Astrocyte of the hippocampus (primary cell): Measurements from ENCODE around the gene NUCKS1.
A peak's percentile ranks its signal among the peaks of the same experiment; 100 is the strongest.
"Not testable (repeated sequence)": the region's sequence is repeated elsewhere in the genome, so short reads cannot be mapped to it uniquely, and the experiment has no call there.

Experiments
- DNase-seq: peaks from one replicate; pipeline ENCODE4 v3.0.0; 2011; ENCODE audit warnings: low read depth, low spot score

NUCKS1 gene

GRCh38 chr1:205729945-205730610 is 19.9 kb downstream of the NUCKS1 start:
- DNase-seq: no peak

DNA sequence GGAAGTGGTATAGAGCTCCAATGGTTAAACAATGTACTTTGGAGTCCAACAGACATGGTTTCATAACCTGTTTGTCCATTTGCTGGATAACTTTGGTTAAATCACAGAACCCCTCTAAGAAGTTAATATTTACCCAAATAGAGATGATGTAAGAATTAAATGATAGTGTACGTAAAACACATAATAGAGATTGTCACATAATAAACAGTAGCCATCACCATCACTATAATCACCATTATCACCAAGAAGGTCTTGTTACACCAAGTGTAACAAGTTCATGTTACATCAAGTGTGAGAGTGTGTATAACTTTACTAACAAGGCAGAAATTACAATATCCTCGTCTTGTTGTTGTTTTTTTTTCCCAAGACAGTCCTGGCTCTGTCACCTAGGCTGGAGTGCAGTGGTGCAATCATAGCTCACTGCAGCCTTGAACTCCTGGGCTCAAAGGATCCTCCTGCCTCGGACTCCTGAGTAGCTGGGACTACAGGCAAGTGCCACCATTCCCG is 23.3 kb downstream of the NUCKS1 start:
- DNase-seq: no peak

DNA sequence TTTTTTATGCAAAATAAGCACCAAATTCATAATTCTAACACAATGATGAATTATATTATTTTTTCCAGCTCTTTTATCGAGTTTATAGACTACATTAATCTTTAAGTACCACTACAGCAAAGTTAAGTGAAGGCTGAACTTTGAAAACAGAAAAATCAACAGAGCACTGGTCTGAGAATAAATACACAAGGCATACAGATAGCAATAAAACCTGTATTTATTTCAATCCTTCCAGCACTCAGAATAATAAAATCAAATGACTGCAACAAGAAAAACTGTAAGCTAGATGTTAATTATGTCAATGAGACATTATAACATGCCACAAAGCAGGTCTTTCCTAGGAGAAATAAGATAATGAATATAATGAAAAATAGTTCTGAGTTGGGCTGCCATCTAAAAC is 24.5 kb downstream of the NUCKS1 start:
- DNase-seq: no peak

- DNase-seq: not testable (repeated sequence)
These were observed 29.2 kb downstream of the NUCKS1 start for GRCh38 chr1:205720740-205721139.

GRCh38 chr1:205719762-205720161 is 30.2 kb downstream of the NUCKS1 start:
- DNase-seq: no peak

DNA sequence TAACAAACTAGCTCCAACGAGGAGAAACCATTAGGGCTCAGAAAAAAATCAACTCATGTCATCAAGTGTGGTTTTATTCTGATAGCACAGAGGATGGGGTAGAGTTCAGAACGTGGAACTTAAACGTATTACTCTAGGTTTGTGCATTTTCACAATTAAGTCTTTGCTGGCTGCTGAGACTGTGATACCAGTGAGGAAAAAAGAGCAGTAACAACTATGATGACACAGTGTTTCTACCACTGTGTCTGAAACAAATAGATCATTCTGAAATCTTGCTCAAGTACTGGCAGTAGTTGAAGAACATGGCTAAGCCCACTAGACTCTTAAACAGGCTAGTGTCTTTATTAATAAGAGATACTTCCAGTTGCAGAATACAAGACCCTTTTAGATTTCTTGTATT is 31.0 kb downstream of the NUCKS1 start:
- DNase-seq: no peak

DNA sequence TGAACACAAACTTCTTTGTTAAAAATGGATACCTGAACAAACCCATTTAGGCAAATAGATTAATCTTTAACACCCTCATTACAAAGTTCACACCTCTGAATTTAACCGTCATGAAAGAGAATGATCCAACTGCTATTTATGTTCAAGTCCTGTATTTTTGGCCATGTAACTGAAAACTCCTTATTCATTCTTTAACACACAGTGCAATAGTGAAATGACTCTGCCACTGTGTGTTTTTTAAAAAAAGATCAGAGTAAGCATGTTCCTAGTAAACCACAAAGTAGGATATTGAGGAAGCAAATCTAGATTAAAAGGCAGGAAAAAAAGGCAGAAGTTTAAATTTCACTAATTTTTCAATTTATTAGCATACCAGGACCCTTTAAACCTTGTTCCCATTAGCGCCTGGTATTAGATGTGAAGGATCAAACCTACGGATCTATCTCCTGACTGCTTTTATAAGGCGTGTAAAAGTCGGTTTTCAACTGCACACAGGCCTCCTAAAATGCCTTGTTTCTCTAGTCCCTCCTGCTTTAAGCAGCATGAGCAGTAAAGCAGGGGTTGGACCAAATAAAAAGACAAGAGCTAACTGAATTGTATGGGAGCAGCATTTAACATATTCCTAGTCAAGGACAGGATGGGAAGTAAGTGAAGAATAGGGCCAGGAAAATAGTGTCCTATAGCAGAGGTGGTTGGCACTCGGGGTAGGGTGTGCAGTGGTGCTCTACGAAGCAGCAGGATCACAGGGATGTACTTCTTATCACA is 33.4 kb downstream of the NUCKS1 start:
- DNase-seq: no peak

GRCh38 chr1:205715628-205716027 is 34.4 kb downstream of the NUCKS1 start:
- no peak for DNase-seq

GRCh38 chr1:205714906-205715246 is 35.1 kb downstream of the NUCKS1 start:
- no peak for DNase-seq

- peak; percentile 31 for DNase-seq
These were observed 35.6 kb downstream of the NUCKS1 start for GRCh38 chr1:205714190-205714905.

DNA sequence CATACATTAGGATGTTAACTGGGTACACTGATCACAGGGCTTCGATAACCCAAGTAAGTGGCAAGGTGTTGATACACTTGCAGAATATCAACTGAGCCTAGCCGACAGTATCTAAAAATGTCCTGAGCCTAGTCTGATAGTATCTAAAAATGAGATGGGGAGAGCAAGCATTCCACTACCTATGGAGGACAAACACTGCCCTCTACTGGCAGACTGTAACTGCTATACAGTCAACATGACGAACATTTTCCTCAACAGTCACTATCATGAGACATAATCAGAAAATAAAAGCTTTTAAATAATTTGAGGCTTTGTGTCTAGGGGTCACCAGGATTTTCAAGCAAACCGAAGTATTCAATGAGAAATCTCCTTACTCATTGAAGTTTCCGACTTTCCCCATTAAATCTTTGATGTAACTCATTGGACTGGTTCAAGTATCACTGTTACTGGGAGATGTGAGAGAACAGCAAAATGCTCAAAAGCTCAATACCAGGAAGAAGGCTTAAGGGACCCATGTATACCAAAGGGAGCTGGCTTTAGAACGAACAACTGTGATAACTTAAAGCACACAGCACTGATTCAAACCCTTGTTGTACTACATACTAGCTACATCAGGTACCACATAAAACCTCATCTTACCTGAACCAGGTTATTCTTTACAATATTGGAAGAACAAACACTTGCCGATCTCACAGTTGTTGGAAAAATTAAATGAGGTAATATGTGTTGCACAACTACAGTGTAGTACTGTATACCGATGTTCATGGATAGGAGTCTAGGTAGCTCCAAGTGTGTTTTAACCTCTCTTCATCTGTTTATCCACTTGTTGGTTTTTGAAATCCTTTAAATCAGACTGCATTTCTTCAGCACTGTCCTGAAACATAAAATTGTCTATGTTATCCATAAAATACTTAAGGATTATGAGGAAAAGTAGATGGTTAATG is 38.6 kb downstream of the NUCKS1 start:
- peak; percentile 88 for DNase-seq

DNA sequence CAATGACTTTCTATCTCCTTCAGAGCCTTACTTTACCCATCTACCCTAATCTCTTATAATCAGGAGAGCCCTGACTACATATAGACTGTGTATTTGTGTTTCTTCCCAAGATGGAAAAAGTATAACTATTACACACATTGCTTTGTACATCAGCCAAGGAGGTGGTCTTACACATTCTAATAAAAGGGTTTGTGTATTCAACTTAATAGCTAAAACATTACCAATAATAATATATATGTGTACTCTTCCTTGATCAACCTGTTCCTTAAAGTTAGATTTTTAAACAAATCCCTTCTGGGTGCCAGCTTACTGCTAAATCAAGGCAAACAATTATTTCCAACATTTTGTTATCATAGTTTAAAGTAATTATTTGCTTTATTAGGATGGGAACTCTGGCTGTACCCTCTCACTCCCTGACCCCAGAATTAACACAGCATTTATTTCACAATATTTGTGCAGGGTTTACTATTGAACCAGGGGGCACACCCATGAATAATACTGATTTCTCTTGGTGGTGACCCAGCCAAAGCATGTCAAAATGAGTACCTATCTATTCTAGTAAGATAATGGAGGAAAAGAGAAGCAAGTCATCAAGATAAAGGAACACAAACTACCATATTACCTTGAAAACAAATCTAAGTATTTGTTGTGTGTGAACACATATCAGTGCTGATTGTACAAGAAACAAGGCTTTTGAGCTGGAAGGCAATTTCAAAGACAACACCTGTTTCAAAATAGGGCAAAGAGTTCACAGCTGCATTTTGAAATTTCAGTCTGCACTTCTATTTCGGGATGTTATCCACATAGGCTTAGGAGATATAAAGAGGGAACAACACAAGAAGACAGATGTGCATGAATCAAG is 39.5 kb downstream of the NUCKS1 start:
- DNase-seq: no peak

- no peak for DNase-seq
These were observed 40.3 kb downstream of the NUCKS1 start for GRCh38 chr1:205709640-205710039.

GRCh38 chr1:205709059-205709398 is 41.0 kb downstream of the NUCKS1 start:
- peak; percentile 76 for DNase-seq

- no peak for DNase-seq
These were observed 43.1 kb downstream of the NUCKS1 start for GRCh38 chr1:205706601-205707502.

DNA sequence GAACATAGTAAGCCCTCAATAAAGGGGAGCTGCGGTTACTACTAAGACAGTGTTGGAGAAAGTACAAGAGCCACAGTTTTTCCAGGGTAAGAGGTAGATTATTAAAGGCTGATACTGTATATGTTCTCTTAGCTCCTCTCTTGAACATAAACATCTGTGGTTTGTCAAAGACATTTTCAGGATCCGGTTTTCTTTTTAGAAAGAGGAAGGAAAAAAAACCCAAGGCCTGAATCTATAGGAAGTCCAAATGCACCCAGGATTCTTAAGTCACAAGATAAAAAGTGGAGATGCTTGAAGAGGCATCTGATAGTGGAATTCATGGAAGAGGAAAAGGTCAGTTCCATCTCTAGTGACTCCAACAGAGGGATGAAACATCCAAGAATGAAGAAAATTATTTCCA is 45.1 kb downstream of the NUCKS1 start:
- no peak for DNase-seq

GRCh38 chr1:205703072-205703471 is 46.9 kb downstream of the NUCKS1 start:
- DNase-seq: no peak

- no peak for DNase-seq
These were observed 48.1 kb downstream of the NUCKS1 start for GRCh38 chr1:205701891-205702290.

- DNase-seq: no peak
These were observed 48.6 kb downstream of the NUCKS1 start for GRCh38 chr1:205701420-205701819.
